Body of pancreas (tissue), 4 donors: Measurements from ENCODE around the gene EDN2. TPM values are rescaled to one million over a fixed set of nuclear protein-coding genes. Genes with fewer than 3 reads are reported as not detected.

Source experiments
- ATAC-seq: fragments of 150-250 bp; one replicate; pipeline ENCODE4 v1.9.1; 2016
- DNase-seq, 4 donors: peaks; one replicate each; pipeline ENCODE4 v3.0.0-alpha.2; 2019
- H3K27ac ChIP-seq, 4 donors: fragments of 200-600 bp; sonication (generic); 1 replicate in 3 of 4; 2 replicates in 1 of 4; pipeline versions ENCODE4 v1.5.1 to v1.6.1; 2016 to 2019; ENCODE audit warnings: mild to moderate bottlenecking in 1 of 4, mixed read lengths in 1 of 4, moderate library complexity in 1 of 4
- H3K27me3 ChIP-seq, 2 donors: fragments of 200-600 bp; sonication (generic); one replicate each; pipeline ENCODE4 v1.6.0; 2016; ENCODE audit warnings: mild to moderate bottlenecking in 1 of 2
- H3K36me3 ChIP-seq, 2 donors: fragments of 200-600 bp; sonication (generic); replicated peaks in 1 of 2; 2 replicates each; pipeline ENCODE4 v1.5.1; 2016; ENCODE audit warnings: low read depth in 2 of 2; ENCODE audit not compliant: insufficient read depth in 1 of 2
- H3K4me1 ChIP-seq: fragments of 200-600 bp; sonication (generic); one replicate; pipeline ENCODE4 v1.6.0; 2016
- H3K4me3 ChIP-seq, 2 donors: fragments of 200-600 bp; sonication (generic); 1 replicate in 1 of 2; 2 replicates in 1 of 2; pipeline ENCODE4 v1.5.1; 2016 to 2019
- H3K9me3 ChIP-seq, 3 donors: fragments of 200-600 bp; sonication (generic); 1 replicate in 2 of 3; 2 replicates in 1 of 3; pipeline ENCODE4 v1.5.1; 2016
- CTCF ChIP-seq, 7 experiments: fragments of 450-650 bp in 4 of 7; fragments of 200-600 bp in 3 of 7; sonication (generic) in 3 of 7; IDR thresholded peaks; one replicate each; pipeline ENCODE4 v1.5.1; 2016 to 2019; ENCODE audit warnings: antibody characterized with exemption in 7 of 7
- POLR2A ChIP-seq, 3 donors: fragments of 450-650 bp; IDR thresholded peaks; one replicate each; pipeline ENCODE4 v1.6.1; 2016; ENCODE audit warnings: antibody characterized with exemption in 3 of 3, mild to moderate bottlenecking in 2 of 3
- WGBS, 2 donors: methylation state at CpG; one replicate each; pipeline ENCODE4 v1.1.5; 2017; 5-methylcytosine and 5-hydroxymethylcytosine counted together
- intact Hi-C: fragments of 100-400 bp; cut with DNase I; formaldehyde crosslinking; loops from one replicate; pipeline ENCODE4 v1.15.1; 2023
- total RNA-seq, 2 donors: library from RNA; depleted of rRNA; stranded (reverse); fragments of >200 nt; gene quantifications; one replicate each; pipeline ENCODE4 v1.1.0, GENCODE V29; 2016

Gene EDN2
- total RNA-seq, 2 donors from 2014 or later: 3.6 TPM

GRCh38 chr1:41492341-41492848 is 7.9 kb upstream of the EDN2 start:
- ATAC-seq (no peak), DNase-seq (peak in 1 of 4 donors; percentile 50)
- intact Hi-C loops: no loop called here
- WGBS, 2 donors: 51 to 55% methylated on average over 4 to 7 of the region's 7 CpGs
- Histone ChIP-seq H3K27ac (no peak overlapping the region), H3K4me3 (no peak overlapping the region), H3K4me1 (peaks cover 30% of the 10 kb centered on the region), H3K36me3 (no peaks in the 10 kb centered on the region), H3K27me3 (no peaks in the 10 kb centered on the region), H3K9me3 (no peaks in the 10 kb centered on the region)
- no peak for TF ChIP-seq POLR2A (IDR thresholded peaks at IDR 0.05)
- TF ChIP-seq CTCF (IDR thresholded peaks at IDR 0.05): peak; percentile 29 to 51 (median 40)

- no peaks in the 10 kb centered on the region for H3K36me3 ChIP-seq
- WGBS, 2 donors: 85 to 100% methylated on average over 1 to 2 of the region's 2 CpGs
- no peak for DNase-seq
- intact Hi-C loops: no loop called here
- peaks cover 30% of the 10 kb centered on the region for H3K4me1 ChIP-seq
- TF ChIP-seq POLR2A (IDR thresholded peaks at IDR 0.05) (no peak), CTCF (IDR thresholded peaks at IDR 0.05) (no peak)
- no peak for ATAC-seq
- H3K27me3 ChIP-seq: no peaks in the 10 kb centered on the region
- no peak overlapping the region for H3K4me3 ChIP-seq
- no peaks in the 10 kb centered on the region for H3K9me3 ChIP-seq
- H3K27ac ChIP-seq: no peak overlapping the region
Measured at GRCh38 chr1:41490911-41491310, 6.4 kb upstream of the EDN2 start.

GRCh38 chr1:41489561-41489960 is 5.1 kb upstream of the EDN2 start:
- no peak for ATAC-seq
- TF ChIP-seq POLR2A (IDR thresholded peaks at IDR 0.05) (no peak), CTCF (IDR thresholded peaks at IDR 0.05) (no peak)
- WGBS, 2 donors: 81 to 85% methylated on average over 5 of the region's 5 CpGs

GRCh38 chr1:41488040-41488951 is 3.8 kb upstream of the EDN2 start:
- Histone ChIP-seq H3K4me3 (no peak overlapping the region), H3K9me3 (no peaks in the 10 kb centered on the region), H3K36me3 (no peaks in the 10 kb centered on the region), H3K4me1 (peaks cover 46% of the 10 kb centered on the region), H3K27ac (peak overlapping the region in 2 of 4 donors; percentile 78 to 82), H3K27me3 (no peaks in the 10 kb centered on the region)
- 95 to 96% methylated on average over 9 to 11 of the region's 11 CpGs for WGBS, 2 donors
- intact Hi-C loops: no loop called here
- ATAC-seq (no peak), DNase-seq (no peak)
- no peak for TF ChIP-seq POLR2A (IDR thresholded peaks at IDR 0.05)
- no peak for TF ChIP-seq CTCF (IDR thresholded peaks at IDR 0.05)

More at GRCh38 chr1:41489561-41489960, 5.1 kb upstream of the EDN2 start:
- intact Hi-C loops: no loop called here
- Histone ChIP-seq H3K4me1 (peaks cover 33% of the 10 kb centered on the region), H3K36me3 (no peaks in the 10 kb centered on the region), H3K27me3 (no peaks in the 10 kb centered on the region), H3K9me3 (no peaks in the 10 kb centered on the region), H3K4me3 (no peak overlapping the region), H3K27ac (no peak overlapping the region)
- DNase-seq: no peak
